Calu3 (cell line): ENCODE measurements around the gene PHOX2A. TPM values are rescaled to one million over a fixed set of nuclear protein-coding genes. Genes with fewer than 3 reads are reported as not detected.
A peak's percentile ranks its signal among the peaks of the same experiment; 100 is the strongest.

ENCODE experiments used
- BruUV-seq: library from RNA; stranded (reverse); fragments of 400-500 nt; replicated peaks from 2 replicates; lab custom pipeline; 2021; lab: Mats Ljungman, UMichigan
- CTCF ChIA-PET: fragments of 300-600 bp; sonication (Branson Sonifier 250); formaldehyde crosslinking; loops from one replicate; lab custom pipeline; 2022; ENCODE audit warnings: antibody characterized with exemption; lab: Charles Lee
- DNase-seq: peaks from one replicate; pipeline ENCODE4 v3.0.0; 2022
- H3K27ac Mint-ChIP-seq: one replicate; pipeline ENCODE4 v1.8.0; 2022; ENCODE audit warnings: mixed read lengths; ENCODE audit not compliant: unreplicated experiment
- H3K27me3 Mint-ChIP-seq: one replicate; pipeline ENCODE4 v1.8.0; 2022; ENCODE audit warnings: mixed read lengths; ENCODE audit not compliant: unreplicated experiment
- H3K36me3 Mint-ChIP-seq: one replicate; pipeline ENCODE4 v1.8.0; 2022; ENCODE audit warnings: mild to moderate bottlenecking, moderate library complexity, mixed read lengths; ENCODE audit not compliant: insufficient read depth, unreplicated experiment
- H3K4me1 Mint-ChIP-seq: one replicate; pipeline ENCODE4 v1.8.0; 2022; ENCODE audit warnings: mild to moderate bottlenecking, low read depth, mixed read lengths; ENCODE audit not compliant: unreplicated experiment
- H3K4me3 Mint-ChIP-seq: one replicate; pipeline ENCODE4 v1.8.0; 2022; ENCODE audit warnings: mild to moderate bottlenecking, low read depth, moderate library complexity, mixed read lengths; ENCODE audit not compliant: unreplicated experiment
- H3K9me3 Mint-ChIP-seq: one replicate; pipeline ENCODE4 v1.8.0; 2022; ENCODE audit warnings: low read depth, mixed read lengths; ENCODE audit not compliant: unreplicated experiment
- CTCF ChIP-seq: fragments of 200-600 bp; IDR thresholded peaks from one replicate; pipeline ENCODE4 v1.8.0; 2022; ENCODE audit warnings: antibody characterized with exemption; ENCODE audit not compliant: unreplicated experiment
- intact Hi-C: fragments of 100-400 bp; cut with micrococcal nuclease; formaldehyde crosslinking; loops from one replicate; pipeline ENCODE4 v1.10.0; 2022; ENCODE audit not compliant: unreplicated experiment
- total RNA-seq: library from RNA; stranded (reverse); gene quantifications from 2 replicates; pipeline ENCODE4 v1.2.3, GENCODE V29; 2022

Gene PHOX2A
- total RNA-seq, 1 experiment from 2014 or later, result not detected

- no peak for TF ChIP-seq CTCF
- CTCF ChIA-PET, result interaction anchor here (0.6 to 1.4 kb wide), 3 partner anchors 14 to 177 kb away, joined by 3 to 6 read pairs (median 5); no protein-coding TSS in a partner anchor
- H3K9me3 Mint-ChIP-seq, result no peaks in the 10 kb centered on the region
- H3K4me1 Mint-ChIP-seq, result no peaks in the 10 kb centered on the region
- intact Hi-C loops, result no loop called here
- peaks cover 27% of the 10 kb centered on the region for H3K27me3 Mint-ChIP-seq
- no peak overlapping the region for H3K4me3 Mint-ChIP-seq
- peaks cover 41% of the 10 kb centered on the region for H3K36me3 Mint-ChIP-seq
- no peak overlapping the region for H3K27ac Mint-ChIP-seq
- BruUV-seq, result TSS peak; percentile 29
- no peak for DNase-seq
Observed at GRCh38 chr11:72237112-72237931, 6.7 kb downstream of the PHOX2A start.

GRCh38 chr11:72236774-72237111, 7.2 kb downstream of the PHOX2A start:
- no peak overlapping the region for H3K4me3 Mint-ChIP-seq
- intact Hi-C loops, result no loop called here
- peaks cover 45% of the 10 kb centered on the region for H3K36me3 Mint-ChIP-seq
- CTCF ChIA-PET, result no interaction called here
- peaks cover 21% of the 10 kb centered on the region for H3K27me3 Mint-ChIP-seq
- H3K9me3 Mint-ChIP-seq, result no peaks in the 10 kb centered on the region
- H3K27ac Mint-ChIP-seq, result no peak overlapping the region
- BruUV-seq, result no TSS peak
- no peak for DNase-seq
- no peak for TF ChIP-seq CTCF
- H3K4me1 Mint-ChIP-seq, result no peaks in the 10 kb centered on the region

GRCh38 chr11:72236083-72236697, 7.8 kb downstream of the PHOX2A start:
- Mint-ChIP-seq H3K4me1 (no peaks in the 10 kb centered on the region), H3K4me3 (no peak overlapping the region), H3K9me3 (no peaks in the 10 kb centered on the region), H3K27me3 (peaks cover 16% of the 10 kb centered on the region), H3K36me3 (peaks cover 51% of the 10 kb centered on the region), H3K27ac (no peak overlapping the region)
- no peak for TF ChIP-seq CTCF
- no TSS peak for BruUV-seq
- CTCF ChIA-PET, result interaction anchor here (0.8 kb wide), 1 partner anchor 13 kb away, joined by 3 read pairs; no protein-coding TSS in a partner anchor
- intact Hi-C loops, result no loop called here
- no peak for DNase-seq

- no peak overlapping the region for H3K4me3 Mint-ChIP-seq
- no peak for TF ChIP-seq CTCF
- intact Hi-C loops, result no loop called here
- H3K4me1 Mint-ChIP-seq, result no peaks in the 10 kb centered on the region
- peaks cover 52% of the 10 kb centered on the region for H3K36me3 Mint-ChIP-seq
- H3K9me3 Mint-ChIP-seq, result no peaks in the 10 kb centered on the region
- CTCF ChIA-PET, result interaction anchor here (0.8 to 0.9 kb wide), 2 partner anchors 13 to 16 kb away, joined by 3 read pairs; no protein-coding TSS in a partner anchor
- peaks cover 9% of the 10 kb centered on the region for H3K27me3 Mint-ChIP-seq
- BruUV-seq, result no TSS peak
- H3K27ac Mint-ChIP-seq, result no peak overlapping the region
- no peak for DNase-seq
Observed at GRCh38 chr11:72235351-72236057, 8.5 kb downstream of the PHOX2A start.
